T-helper 1 cell treated with Interleukin-12 subunit alpha and Interleukin-12 subunit beta and Interleukin-4 antibody, amounts not matched to agents 30 ng/mL and 1 ng/mL, for 36 hours (primary cell): ENCODE measurements around the gene TTPAL. TPM values are rescaled to one million over a fixed set of nuclear protein-coding genes. Genes with fewer than 3 reads are reported as not detected.

Experiments
- intact Hi-C: fragments of 100-400 bp; cut with micrococcal nuclease; formaldehyde crosslinking; loops from one replicate; pipeline ENCODE4 v1.15.1; 2024
- total RNA-seq: library from RNA; stranded (reverse); gene quantifications from 2 replicates; pipeline ENCODE4 v1.2.3, GENCODE V29; 2022

Gene TTPAL
- total RNA-seq, 1 donor from 2014 or later: 29.2 TPM

- intact Hi-C loops: no loop called here
These were observed 36.4 kb upstream of the TTPAL start for GRCh38 chr20:44439318-44439717.

GRCh38 chr20:44442298-44443070 is 33.2 kb upstream of the TTPAL start:
- intact Hi-C loops: no loop called here

GRCh38 chr20:44445742-44446710 is 29.6 kb upstream of the TTPAL start:
- intact Hi-C loops: no loop called here

GRCh38 chr20:44447827-44448419 is 27.8 kb upstream of the TTPAL start:
- intact Hi-C loops: no loop called here

- intact Hi-C loops: no loop called here
These were observed 26.7 kb upstream of the TTPAL start for GRCh38 chr20:44448753-44449546.

- intact Hi-C loops: no loop called here
These were observed 25.8 kb upstream of the TTPAL start for GRCh38 chr20:44449864-44450263.

- intact Hi-C loops: no loop called here
These were observed 25.3 kb upstream of the TTPAL start for GRCh38 chr20:44450281-44450889.

- intact Hi-C loops: no loop called here
These were observed 24.7 kb upstream of the TTPAL start for GRCh38 chr20:44450903-44451450.

- intact Hi-C loops: no loop called here
These were observed 21.2 kb upstream of the TTPAL start for GRCh38 chr20:44454306-44454963.

GRCh38 chr20:44455126-44455525 is 20.5 kb upstream of the TTPAL start:
- intact Hi-C loops: no loop called here

GRCh38 chr20:44456611-44457010 is 19.1 kb upstream of the TTPAL start:
- intact Hi-C loops: no loop called here

GRCh38 chr20:44457016-44457415 is 18.7 kb upstream of the TTPAL start:
- intact Hi-C loops: no loop called here

GRCh38 chr20:44459271-44459670 is 16.4 kb upstream of the TTPAL start:
- intact Hi-C loops: no loop called here

- intact Hi-C loops: loop anchor here (1.0 kb wide), 2 partner anchors 72 to 243 kb away; no protein-coding TSS in a partner anchor
These were observed 14.9 kb upstream of the TTPAL start for GRCh38 chr20:44460795-44461141.

GRCh38 chr20:44461142-44461802 is 14.4 kb upstream of the TTPAL start:
- intact Hi-C loops: loop anchor here (1.0 kb wide), 1 partner anchor 73 kb away; no protein-coding TSS in a partner anchor

GRCh38 chr20:44461803-44462174 is 13.9 kb upstream of the TTPAL start:
- intact Hi-C loops: loop anchor here (1.0 kb wide), 1 partner anchor 73 kb away; no protein-coding TSS in a partner anchor

- intact Hi-C loops: no loop called here
These were observed 12.2 kb upstream of the TTPAL start for GRCh38 chr20:44463466-44463865.

- intact Hi-C loops: no loop called here
These were observed 11.2 kb upstream of the TTPAL start for GRCh38 chr20:44464514-44464913.

- intact Hi-C loops: no loop called here
These were observed 10.6 kb upstream of the TTPAL start for GRCh38 chr20:44465001-44465560.
